SK-N-SH (cell line): Measurements from ENCODE around the gene CEP63. TPM values are rescaled to one million over a fixed set of nuclear protein-coding genes. Genes with fewer than 3 reads are reported as not detected.

ENCODE experiments used
- CTCF ChIA-PET: fragments of 300-600, 350-600 bp; formaldehyde crosslinking; extraction: SDS; loops from one replicate; lab custom pipeline; 2021; lab: Yijun Ruan, JAX
- POLR2A ChIA-PET: fragments of 350-600 bp; sonication (Branson Sonifier 250); formaldehyde crosslinking; extraction: SDS; loops from one replicate; lab custom pipeline; 2020; ENCODE audit warnings: antibody characterized with exemption, inconsistent platforms; lab: Yijun Ruan, JAX
- DNase-seq: peaks from one replicate; pipeline ENCODE4 v3.0.0; 2012
- H2AFZ ChIP-seq: fragments of 200-600 bp; sonication (generic); 2 replicates; pipeline ENCODE4 v1.8.1; 2016; ENCODE audit warnings: antibody characterized with exemption, mild to moderate bottlenecking, low read depth
- H3F3A ChIP-seq: fragments of 200-600 bp; sonication (generic); replicated peaks from 2 replicates; pipeline ENCODE3; 2016; ENCODE audit warnings: antibody characterized with exemption, mild to moderate bottlenecking; ENCODE audit not compliant: insufficient read depth
- H3K27ac ChIP-seq, 2 experiments: fragments of 200-500 bp in 1 of 2; fragments of 200-600 bp in 1 of 2; sonication (Bioruptor generic) in 1 of 2; sonication (generic), shearing (Covaris generic) in 1 of 2; 2 replicates each; pipeline versions ENCODE4 v1.5.1 to v1.6.1; 2014 to 2016; ENCODE audit warnings: low read depth in 2 of 2, inconsistent platforms in 1 of 2, low read length in 1 of 2, mild to moderate bottlenecking in 1 of 2, mixed read lengths in 1 of 2
- H3K27me3 ChIP-seq: fragments of 200-600 bp; sonication (generic), shearing (Covaris generic); 2 replicates; pipeline ENCODE4 v1.6.1; 2016; ENCODE audit warnings: mixed run types; ENCODE audit not compliant: insufficient read depth
- H3K36me3 ChIP-seq, 2 experiments: fragments of 200-500 bp in 1 of 2; fragments of 200-600 bp in 1 of 2; sonication (Bioruptor generic) in 1 of 2; sonication (generic) in 1 of 2; replicated peaks in 1 of 2; 2 replicates each; pipeline versions ENCODE3 to v1.5.1; 2014 to 2016; ENCODE audit warnings: low read length in 1 of 2, mild to moderate bottlenecking in 1 of 2; ENCODE audit not compliant: insufficient read depth in 2 of 2, control insufficient read depth in 1 of 2
- H3K4me1 ChIP-seq, 2 experiments: fragments of 200-500 bp in 1 of 2; fragments of 200-600 bp in 1 of 2; sonication (Bioruptor generic) in 1 of 2; sonication (generic), shearing (Covaris generic) in 1 of 2; 2 replicates each; pipeline versions ENCODE4 v1.5.1 to v1.6.1; 2014 to 2016; ENCODE audit warnings: low read depth in 1 of 2, low read length in 1 of 2, mixed run types in 1 of 2; ENCODE audit not compliant: insufficient read depth in 2 of 2, control insufficient read depth in 1 of 2
- H3K4me2 ChIP-seq: fragments of 200-600 bp; sonication (generic), shearing (Covaris generic); 2 replicates; pipeline ENCODE4 v1.6.1; 2017; ENCODE audit warnings: mixed run types
- H3K4me3 ChIP-seq, 2 experiments: fragments of 200-500 bp in 1 of 2; fragments of 200-600 bp in 1 of 2; sonication (Bioruptor generic) in 1 of 2; sonication (generic), shearing (Covaris generic) in 1 of 2; 2 replicates each; pipeline versions ENCODE4 v1.5.1 to v1.8.1; 2014 to 2016; ENCODE audit warnings: low read depth in 2 of 2, inconsistent platforms in 1 of 2, low read length in 1 of 2, mild to moderate bottlenecking in 1 of 2, mixed read lengths in 1 of 2, moderate library complexity in 1 of 2
- H3K79me2 ChIP-seq: fragments of 200-600 bp; sonication (generic); 2 replicates; pipeline ENCODE4 v1.8.1; 2017; ENCODE audit warnings: mild to moderate bottlenecking; ENCODE audit not compliant: insufficient read depth
- H3K9ac ChIP-seq: fragments of 200-600 bp; sonication (generic); 2 replicates; pipeline ENCODE4 v1.6.1; 2017; ENCODE audit warnings: mixed run types
- H3K9me2 ChIP-seq: fragments of 200-600 bp; sonication (generic); 2 replicates; pipeline ENCODE4 v1.6.1; 2017; ENCODE audit warnings: mixed run types
- H3K9me3 ChIP-seq: fragments of 200-600 bp; sonication (generic); 2 replicates; pipeline ENCODE4 v1.6.1; 2017; ENCODE audit warnings: mixed run types, mild to moderate bottlenecking, moderate library complexity
- H4K20me1 ChIP-seq: fragments of 200-600 bp; sonication (generic); 2 replicates; pipeline ENCODE4 v1.6.1; 2017; ENCODE audit warnings: mild to moderate bottlenecking, mixed run types; ENCODE audit not compliant: insufficient read depth
- CTCF ChIP-seq: fragments of 200-600 bp; sonication (generic); IDR thresholded peaks from 2 replicates; pipeline ENCODE4 v1.6.1; 2017; ENCODE audit warnings: antibody characterized with exemption, mild to moderate bottlenecking, moderate library complexity
- ELF1 ChIP-seq: IDR thresholded peaks from 2 replicates; pipeline ENCODE4 v1.4.0; 2012
- EZH2phosphoT487 ChIP-seq: fragments of 200-600 bp; sonication (generic); IDR thresholded peaks from 2 replicates; pipeline ENCODE4 v1.6.1; 2017; ENCODE audit warnings: low read depth, mixed run types, mild to moderate bottlenecking, antibody characterized with exemption, moderate library complexity, borderline replicate concordance
- FOSL2 ChIP-seq: IDR thresholded peaks from 2 replicates; pipeline ENCODE4 v1.4.0; 2012; ENCODE audit warnings: low read depth, mild to moderate bottlenecking, moderate library complexity, borderline replicate concordance
- FOXJ3 ChIP-seq: sonication (generic); formaldehyde crosslinking; IDR thresholded peaks from 2 replicates; pipeline ENCODE4 v1.5.1; 2020; ENCODE audit warnings: mild to moderate bottlenecking, missing genetic modification reagents
- FOXM1 ChIP-seq: IDR thresholded peaks from 2 replicates; pipeline ENCODE4 v1.4.0; 2012; ENCODE audit warnings: low read depth, mild to moderate bottlenecking
- MEF2A ChIP-seq: IDR thresholded peaks from 2 replicates; pipeline ENCODE4 v1.4.0; 2012; ENCODE audit warnings: low read depth, borderline replicate concordance
- MXI1 ChIP-seq: IDR thresholded peaks from 2 replicates; pipeline ENCODE4 v1.6.1; 2012; ENCODE audit warnings: mild to moderate bottlenecking, low read depth, low read length, improper control_type of control experiment
- PBX3 ChIP-seq: IDR thresholded peaks from 2 replicates; pipeline ENCODE4; 2012
- RCOR1 ChIP-seq: fragments of 150-350 bp; IDR thresholded peaks from 2 replicates; pipeline ENCODE4 v1.6.1; 2017; ENCODE audit warnings: antibody characterized with exemption, low read length
- REST ChIP-seq: IDR thresholded peaks from 2 replicates; pipeline ENCODE4 v1.6.1; 2012; ENCODE audit warnings: mild to moderate bottlenecking, low read depth, low read length, moderate library complexity
- RFX5 ChIP-seq: IDR thresholded peaks from 2 replicates; pipeline ENCODE4 v1.6.1; 2012; ENCODE audit warnings: mild to moderate bottlenecking, improper control_type of control experiment, low read length
- RXRA ChIP-seq: IDR thresholded peaks from 2 replicates; pipeline ENCODE4 v1.4.0; 2012; ENCODE audit warnings: low read depth, mild to moderate bottlenecking, borderline replicate concordance
- WGBS: methylation state at CpG from one replicate; pipeline ENCODE4 v1.1.6; 2017; ENCODE audit warnings: low lambda C conversion rate; 5-methylcytosine and 5-hydroxymethylcytosine counted together
- polyA plus RNA-seq, 3 experiments: library from polyadenylated mRNA; depleted of rRNA; stranded (reverse); fragments of >200 nt; gene quantifications; 2 replicates each; pipeline ENCODE4 v1.2.3, GENCODE V29; 2012
- TF ChIP-seq, protein P1 (sequence below): fragments of 150-350 bp; IDR thresholded peaks from 2 replicates; pipeline ENCODE4 v1.6.1; 2017; ENCODE audit warnings: antibody characterized with exemption, low read length, low read depth, borderline replicate concordance

Gene CEP63
- polyA plus RNA-seq, 1 of the 3 experiments (the other 2 are of a cell fraction): 6.3 TPM

GRCh38 chr3:134536781-134537180, 50.9 kb downstream of the CEP63 start:
- TF ChIP-seq FOSL2 (no peak), RXRA (no peak), REST (no peak), RCOR1 (no peak), CTCF (no peak), RFX5 (no peak), MXI1 (no peak), FOXM1 (no peak), PBX3 (no peak), FOXJ3 (CRISPR knock-in tag) (no peak), EZH2phosphoT487 (no peak), ELF1 (no peak), MEF2A (no peak)
- TF ChIP-seq, protein P1, sequence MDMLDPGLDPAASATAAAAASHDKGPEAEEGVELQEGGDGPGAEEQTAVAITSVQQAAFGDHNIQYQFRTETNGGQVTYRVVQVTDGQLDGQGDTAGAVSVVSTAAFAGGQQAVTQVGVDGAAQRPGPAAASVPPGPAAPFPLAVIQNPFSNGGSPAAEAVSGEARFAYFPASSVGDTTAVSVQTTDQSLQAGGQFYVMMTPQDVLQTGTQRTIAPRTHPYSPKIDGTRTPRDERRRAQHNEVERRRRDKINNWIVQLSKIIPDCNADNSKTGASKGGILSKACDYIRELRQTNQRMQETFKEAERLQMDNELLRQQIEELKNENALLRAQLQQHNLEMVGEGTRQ: no peak
- no peaks in the 10 kb centered on the region for H3K79me2 ChIP-seq
- no peaks in the 10 kb centered on the region for H3K27me3 ChIP-seq
- H3K9me2 ChIP-seq: no peaks in the 10 kb centered on the region
- H3K36me3 ChIP-seq: peaks cover 22 to 39% of the 10 kb centered on the region in 2 experiments
- H3K9me3 ChIP-seq: no peaks in the 10 kb centered on the region
- ChIA-PET POLR2A (no interaction called here), CTCF (no interaction called here)
- H3K9ac ChIP-seq: no peak overlapping the region
- 97% methylated on average over 5 of the region's 5 CpGs for WGBS
- no peaks in the 10 kb centered on the region for H3F3A ChIP-seq
- H3K4me2 ChIP-seq: no peak overlapping the region
- DNase-seq: no peak
- H3K4me1 ChIP-seq: no peaks in the 10 kb centered on the region
- H3K27ac ChIP-seq: no peak overlapping the region
- H4K20me1 ChIP-seq: no peaks in the 10 kb centered on the region
- no peak overlapping the region for H2AFZ ChIP-seq
- no peak overlapping the region for H3K4me3 ChIP-seq
